HG02642 (cell line): ENCODE data around the gene LMBR1.
A peak's percentile ranks its signal among the peaks of the same experiment; 100 is the strongest.
"Not testable (repeated sequence)": the region's sequence is repeated elsewhere in the genome, so short reads cannot be mapped to it uniquely, and the experiment has no call there.

ENCODE experiments used
- ATAC-seq: cut with Tn5 transposase; IDR thresholded peaks from one replicate; pipeline ENCODE4 v1.9.1; 2021; ENCODE audit warnings: mild to moderate bottlenecking; ENCODE audit not compliant: unreplicated experiment, poor library complexity

LMBR1 gene

DNA sequence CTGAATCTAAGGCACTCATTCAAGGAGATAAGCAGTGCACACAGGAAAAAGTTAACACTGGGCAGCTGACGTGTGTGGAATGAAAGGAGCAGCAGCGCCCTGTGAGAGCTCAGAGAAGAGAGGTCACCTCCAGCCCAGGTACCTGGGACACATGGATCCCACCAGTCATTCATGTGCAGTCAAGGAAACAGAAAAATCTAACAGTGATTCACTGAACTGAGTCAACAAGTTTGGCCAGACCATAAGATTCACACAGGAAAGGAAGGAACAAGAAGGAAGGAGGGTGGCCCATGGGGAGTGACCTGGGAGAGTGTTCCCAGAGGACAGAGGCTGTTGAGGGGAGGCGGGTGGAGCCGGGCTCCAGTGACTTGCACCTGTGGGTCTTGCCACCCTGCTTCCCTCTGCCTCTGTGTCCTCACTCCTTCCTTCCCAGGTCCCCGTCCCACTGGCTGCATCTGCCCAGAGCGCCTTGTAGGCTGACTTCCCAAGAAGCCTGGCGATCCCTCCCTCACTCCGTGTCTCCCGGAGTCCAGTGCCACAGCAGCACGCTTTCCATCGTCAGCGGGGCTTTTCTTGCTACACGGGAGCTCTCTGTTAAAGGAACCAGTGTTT, 224.7 kb downstream of the LMBR1 start:
- ATAC-seq: no peak

DNA sequence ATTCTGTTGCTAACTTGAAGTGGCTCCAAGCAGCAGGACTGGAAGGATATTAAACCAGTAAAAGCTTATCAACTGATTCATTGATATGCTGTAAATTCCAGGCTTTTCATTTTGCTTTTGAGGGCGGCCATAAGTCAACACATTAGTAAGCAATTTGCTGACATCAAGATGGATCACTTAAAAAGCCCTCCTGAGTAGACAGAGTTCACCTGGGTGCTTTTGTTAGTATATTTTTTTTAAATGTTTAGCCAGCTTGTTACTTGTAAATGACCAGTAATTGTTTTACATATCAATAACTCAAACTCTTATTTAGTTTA, 225.9 kb downstream of the LMBR1 start:
- no peak for ATAC-seq

DNA sequence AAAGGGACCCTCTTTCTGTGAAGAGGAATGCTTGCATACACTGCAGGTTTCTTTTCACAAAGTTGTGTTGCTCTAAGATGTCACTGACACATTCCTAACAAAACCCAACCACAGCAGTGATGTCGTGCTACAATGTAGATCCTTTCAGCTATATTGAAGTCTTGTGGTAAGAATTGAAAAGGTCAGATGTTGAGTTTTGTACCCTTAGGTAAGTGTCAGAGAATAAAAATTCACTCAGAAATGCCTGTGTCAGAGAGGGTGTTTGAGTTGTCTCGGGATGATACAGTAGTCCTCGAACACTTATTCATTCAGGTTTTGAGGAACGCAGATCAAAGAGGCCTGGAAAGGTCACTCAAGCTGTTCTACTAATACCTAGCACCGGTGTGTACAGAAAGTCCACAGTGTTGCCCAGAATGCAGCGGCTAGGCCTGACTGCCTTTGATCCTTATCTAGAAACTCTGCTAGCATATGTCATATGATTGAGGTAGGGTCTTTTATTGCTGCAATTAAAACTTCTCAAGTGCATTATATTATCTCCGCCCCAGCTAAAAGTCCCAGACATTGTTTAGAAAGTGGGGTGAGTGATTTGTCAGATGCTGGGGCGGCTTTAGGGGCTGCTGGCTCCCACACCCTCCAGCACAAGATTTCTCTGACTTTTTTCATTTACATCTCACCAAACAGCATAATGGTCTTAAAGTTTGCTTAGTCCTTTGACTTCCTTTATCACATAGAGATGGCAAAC, 226.4 kb downstream of the LMBR1 start:
- ATAC-seq: no peak

DNA sequence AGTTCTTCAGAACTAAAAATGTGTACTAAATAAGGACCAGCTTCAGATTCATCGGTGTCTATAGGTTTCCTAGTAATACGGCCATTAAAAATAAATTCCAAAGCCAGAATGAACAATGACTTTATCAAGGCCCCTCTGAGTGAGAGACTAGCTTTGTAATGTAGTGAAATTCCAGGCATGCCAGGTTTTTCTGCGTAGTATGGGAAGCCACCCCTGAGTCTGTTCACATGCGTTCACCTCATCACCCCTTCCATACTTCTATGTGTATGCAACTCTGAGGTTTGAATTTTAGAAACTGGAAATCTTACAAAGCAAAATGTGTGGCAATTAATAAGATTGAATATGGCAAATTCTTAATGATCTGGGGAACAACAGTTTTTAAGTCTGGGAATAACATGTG, 227.9 kb downstream of the LMBR1 start:
- ATAC-seq: no peak

DNA sequence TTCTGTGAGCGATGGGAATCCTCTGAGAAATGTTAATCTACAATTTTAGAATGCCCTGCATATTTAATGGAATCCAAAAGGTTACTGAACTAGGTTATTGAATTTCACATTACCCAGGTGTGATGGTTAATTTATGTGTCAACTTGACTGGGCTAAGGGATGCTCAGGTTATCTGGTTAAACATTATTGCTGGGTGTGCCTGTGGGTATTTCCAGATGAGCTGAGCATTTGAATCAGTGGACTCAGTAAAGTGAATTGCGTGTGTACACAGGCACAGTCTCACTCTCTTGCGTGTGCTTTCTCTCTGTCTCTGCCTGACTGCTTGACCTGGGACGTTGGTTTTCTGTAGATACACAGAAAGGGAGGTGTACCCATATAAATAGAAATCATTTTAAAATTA, 230.7 kb downstream of the LMBR1 start:
- ATAC-seq: no peak

DNA sequence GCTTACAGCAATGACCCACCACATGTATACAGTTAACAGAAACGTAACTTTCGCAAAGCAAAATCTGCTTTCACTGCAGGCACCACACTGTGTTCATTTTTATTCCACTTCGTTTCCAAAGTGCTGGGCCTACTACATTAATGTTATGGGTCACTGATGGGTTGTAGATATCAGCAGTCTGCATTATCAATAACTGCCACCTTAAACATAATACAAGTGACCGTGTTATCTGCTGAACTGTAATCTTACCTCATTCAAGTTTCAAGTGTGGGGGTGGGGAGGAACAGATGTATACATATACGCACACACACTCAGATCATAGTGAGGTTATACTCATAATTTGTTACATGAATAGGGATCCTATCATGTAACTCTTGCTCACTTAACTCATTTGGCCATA, 231.3 kb downstream of the LMBR1 start:
- no peak for ATAC-seq

DNA sequence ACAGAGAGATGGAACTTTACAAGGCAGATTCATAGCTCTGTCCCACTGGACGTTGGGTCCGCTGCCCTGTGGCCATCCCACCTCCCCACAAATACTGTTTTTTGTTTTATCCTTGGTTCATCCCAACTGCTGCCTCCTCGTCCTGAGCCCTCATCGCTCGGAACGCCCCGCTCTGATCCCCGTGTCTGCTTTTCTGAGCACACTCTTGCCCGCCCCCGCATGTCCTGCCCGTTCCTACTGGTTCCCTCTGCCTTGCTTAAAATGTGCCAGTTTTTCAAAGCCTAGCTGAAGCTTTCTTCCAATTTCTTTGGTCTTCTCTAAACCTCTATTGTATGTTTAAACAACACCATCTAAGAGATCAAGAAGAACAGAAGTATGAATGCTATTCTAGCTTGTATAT, 233.0 kb downstream of the LMBR1 start:
- ATAC-seq: no peak

DNA sequence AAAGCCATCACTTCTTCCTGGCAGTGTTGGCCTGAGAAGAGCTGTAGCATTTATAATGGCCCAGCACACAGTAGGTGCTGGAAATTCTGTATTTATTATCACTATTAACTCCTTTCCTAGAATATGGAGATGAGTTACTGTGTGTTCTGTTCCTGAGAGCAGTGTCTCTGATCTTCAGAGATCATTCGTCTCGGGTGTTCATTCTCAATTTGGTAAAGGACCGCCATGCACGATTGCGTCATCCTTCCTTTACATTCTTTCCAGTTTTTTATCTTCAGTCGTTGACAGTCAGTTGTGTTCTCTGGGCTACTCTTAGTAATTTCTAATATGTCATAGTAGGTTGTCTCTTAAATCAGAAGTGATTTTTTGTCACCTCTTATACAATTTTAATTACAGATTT, 233.8 kb downstream of the LMBR1 start:
- no peak for ATAC-seq

DNA sequence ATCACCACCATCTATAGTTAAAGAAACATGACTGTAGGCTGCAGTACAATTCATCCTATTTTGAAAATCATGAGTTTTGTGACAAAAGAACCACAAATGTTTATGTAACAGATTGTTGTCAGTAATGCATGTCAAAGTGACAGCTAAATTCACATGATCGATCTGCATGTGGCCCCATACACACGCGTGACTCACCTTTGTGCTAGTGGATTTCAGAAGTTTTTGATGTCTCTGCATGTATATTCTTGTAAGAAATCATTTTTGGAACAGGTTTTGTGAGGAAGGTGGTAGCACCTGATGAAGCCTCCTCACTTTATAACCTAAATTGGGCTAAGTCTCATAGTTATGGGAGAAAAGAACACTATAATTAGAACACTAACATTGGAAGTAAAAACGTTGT, 235.3 kb downstream of the LMBR1 start:
- ATAC-seq: no peak

DNA sequence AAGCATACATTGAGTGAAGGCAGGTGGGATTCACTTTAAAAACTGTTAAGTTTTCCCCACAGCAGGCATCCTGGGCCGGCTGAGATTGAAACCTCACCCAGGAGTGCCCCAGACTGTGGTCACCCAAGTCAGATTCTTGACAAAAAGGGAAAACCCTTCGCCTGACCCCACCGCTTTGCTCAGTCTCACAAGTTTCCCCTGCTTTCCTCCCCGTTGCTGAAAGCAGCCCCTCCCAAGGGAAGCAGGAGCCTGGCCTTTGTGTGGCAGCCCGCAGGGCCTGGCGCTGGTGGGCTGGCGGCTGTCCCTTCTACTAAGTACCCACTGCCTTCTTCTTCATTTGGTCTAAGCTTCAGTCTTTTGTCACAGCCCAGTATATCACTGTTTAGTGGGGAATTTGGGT, 236.4 kb downstream of the LMBR1 start:
- ATAC-seq: no peak

DNA sequence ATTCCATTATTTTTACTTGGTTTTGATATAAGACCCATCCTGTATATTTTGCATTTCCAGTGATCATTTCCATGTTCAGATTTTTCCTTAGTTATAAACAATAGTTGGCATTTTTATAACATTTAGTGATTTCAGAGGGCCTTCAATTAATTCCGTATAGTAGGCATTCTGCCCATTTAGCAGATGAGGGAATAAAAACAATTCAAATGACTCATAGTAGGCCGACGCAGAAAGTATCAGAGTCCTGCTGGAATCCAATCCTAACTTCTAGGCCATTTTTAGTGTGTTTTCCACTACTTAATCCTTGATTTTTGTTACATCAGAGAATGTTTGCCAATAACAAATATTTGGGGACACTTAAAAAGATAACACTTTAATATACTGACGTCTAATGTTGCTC, 237.0 kb downstream of the LMBR1 start:
- no peak for ATAC-seq

DNA sequence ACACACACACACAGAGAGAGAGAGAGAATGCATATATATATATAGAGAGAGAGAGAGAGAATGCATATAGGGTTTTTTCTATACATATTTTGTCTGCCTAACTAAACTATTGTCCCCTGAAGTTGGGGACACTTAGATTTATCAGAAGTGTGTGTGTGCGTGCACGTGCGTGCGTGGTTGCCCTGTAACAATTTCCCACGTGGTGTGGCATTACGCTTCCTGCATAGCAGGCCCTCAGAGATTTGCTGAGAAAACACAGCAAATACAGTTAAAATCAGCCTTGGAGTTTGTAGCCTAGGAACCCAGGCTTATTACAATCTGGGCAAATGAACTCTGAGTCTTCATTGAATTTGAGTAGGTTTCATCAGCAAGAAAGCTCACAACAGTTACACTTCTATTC, 237.7 kb downstream of the LMBR1 start:
- ATAC-seq: no peak

DNA sequence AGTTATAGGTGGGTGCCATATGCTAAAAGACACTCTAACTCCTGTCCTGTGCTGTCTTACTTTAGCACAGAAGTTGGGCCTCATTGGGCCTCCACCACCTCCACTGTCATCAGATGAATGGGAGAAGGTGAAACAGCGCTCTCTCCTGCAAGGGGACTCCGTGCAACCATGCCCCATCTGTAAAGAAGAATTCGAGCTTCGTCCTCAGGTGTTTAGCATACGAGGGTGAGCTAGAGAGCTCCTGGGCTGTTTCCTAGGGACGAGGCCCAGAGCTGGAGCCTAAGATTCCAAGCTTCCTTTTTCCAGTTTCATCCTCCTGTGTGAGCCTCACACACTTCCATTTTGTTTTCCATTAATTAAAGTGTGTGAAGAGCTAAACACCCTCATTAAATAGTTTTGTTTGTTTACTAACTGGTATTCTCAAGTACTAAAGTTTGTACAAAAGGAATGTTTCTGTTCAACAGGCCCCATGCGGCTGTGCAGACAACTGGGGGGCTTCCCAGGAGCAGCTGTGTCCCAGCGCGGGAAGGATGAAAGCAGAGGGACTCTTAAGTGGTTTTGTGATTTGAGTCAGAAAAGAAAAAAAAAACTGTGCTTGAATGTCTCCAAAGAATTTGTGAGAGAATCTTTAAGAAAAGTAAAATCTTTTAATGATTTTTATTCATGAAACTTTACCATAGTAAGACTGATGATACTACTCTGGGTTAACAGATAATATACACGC, 238.3 kb downstream of the LMBR1 start:
- no peak for ATAC-seq

DNA sequence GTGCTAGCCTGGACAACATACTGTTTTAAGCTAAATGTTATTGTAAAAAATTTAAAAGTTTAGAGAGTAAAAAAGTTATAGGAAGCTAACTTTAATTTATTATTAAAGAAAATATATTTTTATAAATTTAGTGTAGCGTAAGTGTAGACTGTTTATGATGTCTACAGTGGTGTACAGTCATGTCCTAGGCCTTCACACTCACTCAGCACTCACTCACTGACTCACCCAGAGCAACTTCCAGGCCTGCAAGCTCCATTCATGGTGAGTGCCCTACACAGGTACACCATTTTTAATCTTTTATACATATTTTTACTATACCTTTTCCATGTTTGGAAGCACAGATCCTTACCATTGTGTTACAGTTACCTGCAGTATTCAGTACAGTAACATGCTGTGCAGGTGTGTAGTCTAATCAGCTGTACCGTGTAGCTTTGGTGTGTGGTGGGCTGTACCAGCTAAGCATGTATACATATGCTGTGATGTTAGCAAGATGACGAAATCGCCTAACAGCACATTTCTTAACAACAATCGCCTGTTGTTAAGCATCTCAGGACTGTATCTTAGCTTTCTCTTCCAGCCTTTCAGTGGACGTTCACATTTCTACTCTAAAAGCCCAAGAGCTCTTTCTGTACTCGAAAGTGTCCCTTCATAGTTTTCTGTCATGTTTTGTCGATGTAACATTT, 240.0 kb downstream of the LMBR1 start:
- ATAC-seq: no peak

DNA sequence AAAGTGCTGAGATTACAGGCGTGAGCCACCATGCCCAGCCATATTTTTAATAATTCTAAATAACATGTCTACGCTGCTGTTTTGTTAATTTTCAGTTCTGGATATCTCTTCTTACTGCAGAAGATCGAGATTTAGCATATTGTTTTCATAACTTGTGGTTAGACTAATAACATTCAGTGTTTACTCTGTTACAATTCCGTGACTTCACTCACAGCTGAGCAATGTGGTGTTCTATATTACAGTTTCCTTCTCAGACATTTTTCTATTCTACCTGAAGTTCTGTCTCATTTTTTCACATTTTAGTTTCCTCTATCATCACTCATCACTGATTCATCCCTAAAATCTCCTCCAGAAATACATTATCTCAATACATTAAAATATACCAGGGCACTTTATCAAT, 241.5 kb downstream of the LMBR1 start:
- no peak for ATAC-seq

DNA sequence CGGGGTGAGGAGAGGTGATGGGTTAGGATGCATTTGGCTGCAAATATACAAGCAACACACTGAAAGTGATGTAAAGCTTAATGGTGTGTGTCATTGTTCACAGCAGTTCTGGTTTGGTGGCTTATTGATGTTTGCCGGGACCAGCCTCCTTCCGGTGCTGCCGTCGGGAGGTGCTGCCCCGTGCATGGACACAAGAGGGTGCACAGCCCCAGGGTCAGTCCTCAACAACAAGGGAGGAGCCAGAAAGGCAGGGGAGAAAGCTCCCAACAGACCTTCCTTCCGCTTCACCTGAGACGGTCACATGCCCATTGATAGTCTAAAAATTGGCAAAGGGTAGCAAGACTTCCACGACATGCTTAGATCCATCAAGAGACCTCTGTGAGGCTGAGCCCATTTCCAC, 242.9 kb downstream of the LMBR1 start:
- no peak for ATAC-seq

DNA sequence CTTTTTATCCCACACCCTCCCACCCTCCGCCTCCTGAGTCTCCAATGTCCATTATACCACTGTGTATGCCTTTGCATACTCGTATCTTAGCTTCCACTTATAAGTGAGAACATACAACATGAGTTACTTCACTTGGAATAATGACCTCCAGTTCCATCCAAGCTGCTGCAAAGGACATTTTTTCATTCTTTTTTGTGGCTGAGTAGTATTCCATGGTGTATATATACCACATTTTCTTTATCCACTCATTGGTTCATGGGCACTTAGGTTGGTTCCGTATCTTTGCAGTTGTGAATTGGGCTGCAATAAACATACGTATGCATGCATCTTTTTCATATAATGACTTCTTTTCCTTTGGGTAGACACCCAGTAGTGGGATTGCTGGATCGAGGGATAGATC, 245.7 kb downstream of the LMBR1 start:
- ATAC-seq: not testable (repeated sequence)

DNA sequence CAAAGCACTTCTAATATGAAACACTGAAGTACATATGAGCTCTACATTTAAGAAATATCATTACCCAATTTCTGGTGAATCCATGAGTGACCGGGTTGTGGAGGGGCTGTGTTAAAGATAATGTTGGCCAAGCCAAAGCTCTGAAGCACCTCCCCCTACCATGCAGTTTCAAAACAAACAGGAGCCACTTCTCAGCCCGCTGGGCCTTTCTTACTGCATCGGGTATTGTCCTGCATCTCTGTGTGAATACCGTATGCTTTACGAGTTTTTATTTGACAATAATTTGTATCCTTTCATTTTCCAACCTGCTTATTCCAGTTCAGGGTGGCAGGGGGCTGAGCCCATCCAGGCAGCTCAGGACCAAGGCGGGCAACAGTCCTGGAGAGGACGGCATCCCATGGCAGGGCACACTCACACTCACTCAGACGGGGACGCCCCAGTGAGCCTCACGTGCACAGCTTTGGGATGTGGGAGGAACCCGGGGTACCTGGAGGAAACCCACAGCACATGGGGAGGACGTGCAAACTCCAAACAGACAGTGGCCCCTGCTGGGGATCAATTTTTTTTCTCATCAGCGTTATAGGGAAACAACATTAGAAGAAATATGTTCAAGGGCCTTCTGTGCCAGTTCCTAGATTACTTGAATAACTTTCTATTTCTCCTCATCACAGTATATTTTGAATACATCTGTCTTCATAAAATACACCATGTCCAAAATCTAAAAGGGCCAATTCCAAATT, 250.5 kb downstream of the LMBR1 start:
- ATAC-seq: no peak

DNA sequence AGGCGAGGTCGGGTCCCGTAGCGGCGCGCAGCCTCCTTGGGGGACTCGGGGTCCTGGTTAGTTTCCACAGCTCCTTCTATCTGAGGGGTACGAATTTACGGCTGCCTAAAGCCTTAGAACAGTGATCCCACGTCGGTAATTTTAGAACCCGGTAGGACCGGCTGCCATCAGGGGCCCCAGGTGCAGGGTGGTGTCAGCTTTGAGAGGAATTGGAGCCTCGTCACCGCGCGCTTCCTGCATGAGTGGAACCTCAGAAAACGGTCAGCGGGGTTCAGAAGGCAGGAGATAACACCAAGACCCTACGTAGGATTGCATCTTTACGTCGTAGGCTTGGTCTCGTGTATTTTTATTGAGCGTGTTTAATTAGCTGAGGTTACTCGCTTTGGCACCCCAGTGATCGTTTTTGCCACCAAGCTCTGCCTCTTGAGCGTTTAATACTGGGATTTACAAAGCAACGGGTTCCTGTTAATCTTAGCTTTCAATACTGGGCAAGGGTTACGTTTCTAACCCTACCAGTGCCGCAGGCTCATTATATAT, 252.0 kb downstream of the LMBR1 start:
- ATAC-seq: peak; percentile 59

DNA sequence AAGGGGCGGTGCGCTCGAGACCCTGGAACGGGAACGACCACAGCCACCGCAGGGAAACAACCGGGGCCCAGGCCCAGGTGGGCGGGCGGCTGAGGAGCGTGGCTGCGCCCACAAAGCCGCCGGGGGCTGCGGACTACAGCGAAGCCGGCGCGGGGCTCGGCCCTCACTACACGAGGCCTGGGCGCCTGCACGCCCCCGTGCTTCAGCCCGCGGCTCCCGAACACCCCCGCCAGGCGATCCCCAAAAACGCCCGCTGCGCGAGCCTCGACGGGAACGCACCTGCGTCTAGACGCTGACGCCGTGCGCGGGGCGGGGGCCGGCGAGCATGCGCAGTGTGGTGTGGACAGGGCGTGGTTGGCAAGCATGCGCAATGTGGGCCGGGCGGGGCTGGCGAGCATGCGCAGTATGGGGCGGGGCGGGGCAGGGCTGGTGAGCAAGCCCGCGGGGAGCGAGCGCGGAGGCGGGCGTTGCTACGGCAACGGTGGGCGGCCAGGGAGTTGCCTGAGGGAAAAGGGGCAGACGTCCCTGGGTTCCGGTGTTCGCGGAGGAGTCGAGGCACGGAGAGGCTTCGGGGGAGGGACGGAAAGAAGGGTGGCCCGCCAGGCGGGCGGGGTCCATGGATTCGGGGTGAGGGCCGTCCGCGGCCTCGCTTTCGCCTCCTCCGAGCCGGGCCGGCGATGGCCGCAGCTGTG, 252.6 kb downstream of the LMBR1 start, which contains the start of gene RNF32:
TSS of gene RNF32 (plus strand) at position 518 of the 692 bp plus-strand sequence. CDS start 3,104 bp downstream, outside the sequence.
- peak; percentile 90 for ATAC-seq
